Measurements from ENCODE around the gene CFAP206.
A peak's percentile ranks its signal among the peaks of the same experiment; 100 is the strongest.

Gene CFAP206

GRCh38 chr6:87407901-87408720, at the start of gene CFAP206:
Gene CFAP206, plus strand, starts transcription at chr6:87407972. Its CDS starts 1,868 bp downstream, at chr6:87409840.
- DNase-seq, result peak; percentile 72

GRCh38 chr6:87364602-87365252, 43.0 kb upstream of the CFAP206 start:
- DNase-seq, result no peak

GRCh38 chr6:87366072-87366827, 41.5 kb upstream of the CFAP206 start:
- no peak for DNase-seq

GRCh38 chr6:87366899-87367298, 40.9 kb upstream of the CFAP206 start:
- DNase-seq, result no peak

- DNase-seq, result no peak
Measured at GRCh38 chr6:87373377-87373776, 34.4 kb upstream of the CFAP206 start.

- no peak for DNase-seq
Measured at GRCh38 chr6:87375315-87375714, 32.5 kb upstream of the CFAP206 start.

GRCh38 chr6:87376643-87377042, 31.1 kb upstream of the CFAP206 start:
- DNase-seq, result no peak

GRCh38 chr6:87378947-87379346, 28.8 kb upstream of the CFAP206 start:
- no peak for DNase-seq

- DNase-seq, result no peak
Measured at GRCh38 chr6:87382861-87383260, 24.9 kb upstream of the CFAP206 start.

GRCh38 chr6:87384038-87384437, 23.7 kb upstream of the CFAP206 start:
- no peak for DNase-seq

GRCh38 chr6:87384449-87384848, 23.3 kb upstream of the CFAP206 start:
- no peak for DNase-seq

- DNase-seq, result no peak
Measured at GRCh38 chr6:87391334-87391733, 16.4 kb upstream of the CFAP206 start.

GRCh38 chr6:87393026-87393622, 14.6 kb upstream of the CFAP206 start:
- peak; percentile 4 for DNase-seq

- DNase-seq, result no peak
Measured at GRCh38 chr6:87395431-87395830, 12.3 kb upstream of the CFAP206 start.

- no peak for DNase-seq
Measured at GRCh38 chr6:87396595-87397392, 11.0 kb upstream of the CFAP206 start.

- DNase-seq, result no peak
Measured at GRCh38 chr6:87397656-87398055, 10.1 kb upstream of the CFAP206 start.

GRCh38 chr6:87401832-87402231, 5.9 kb upstream of the CFAP206 start:
- DNase-seq, result no peak

GRCh38 chr6:87407561-87407900, 241 bp upstream of the CFAP206 start:
- no peak for DNase-seq

GRCh38 chr6:87408721-87409155, 966 bp downstream of the CFAP206 start:
- no peak for DNase-seq

GRCh38 chr6:87419266-87419665, 11.5 kb downstream of the CFAP206 start:
- no peak for DNase-seq

- DNase-seq, result no peak
Measured at GRCh38 chr6:87420360-87420759, 12.6 kb downstream of the CFAP206 start.

- no peak for DNase-seq
Measured at GRCh38 chr6:87421576-87421975, 13.8 kb downstream of the CFAP206 start.
